Heart left ventricle (tissue), 13 donors: Measurements from ENCODE around the gene RASD2.

ENCODE experiments used
- POLR2A ChIP-seq, 2 donors: fragments of 450-650 bp; IDR thresholded peaks; one replicate each; pipeline ENCODE4 v1.6.1; 2017; ENCODE audit warnings: antibody characterized with exemption in 2 of 2, mild to moderate bottlenecking in 2 of 2, moderate library complexity in 2 of 2
- TF ChIP-seq, protein P1 (sequence below), 12 donors: fragments of 200-600 bp; sonication (generic) in 4 of 12; IDR thresholded peaks; one replicate each; pipeline versions ENCODE4 v1.5.0 to v1.8.0; 2018 to 2022; ENCODE audit warnings: antibody characterized with exemption in 12 of 12, mild to moderate bottlenecking in 5 of 12
- donor health status: ischemic (EF 13 %, LVEDD 7.1; RV severe dilation, severe dysfunction).
- donor health status: DM: no; HTN: yes; CAD: no.
- donor health status: DM: no; HTN: no; CAD: no.
- donor health status: ischemic (EF 25% LVEDD 6.9; RV normal size, moderate dysfunction).
- donor health status: ischemic (EF 25% LVEDD 5.7; RV mildly dilated, moderate dysfunction).
- donor health status: ischemic (EF 35%, LVEDD 5.7; RV mildly dilated, moderate dysfunction).
- donor health status: nonischemic (EF 11% LVEDD 7.7; RV severe dilation, severe dysfunction).
- donor health status: DM: yes; HTN: yes; CAD: no.
- donor health status: PGD.
- donor health status: ischemic (EF 29% LVEDD 5.4; RV normal size, mild dysfunction).
- donor health status: nonischemic (EF 23%, LVEDD 6.1; RV moderate dilation, normal function).

DNA sequence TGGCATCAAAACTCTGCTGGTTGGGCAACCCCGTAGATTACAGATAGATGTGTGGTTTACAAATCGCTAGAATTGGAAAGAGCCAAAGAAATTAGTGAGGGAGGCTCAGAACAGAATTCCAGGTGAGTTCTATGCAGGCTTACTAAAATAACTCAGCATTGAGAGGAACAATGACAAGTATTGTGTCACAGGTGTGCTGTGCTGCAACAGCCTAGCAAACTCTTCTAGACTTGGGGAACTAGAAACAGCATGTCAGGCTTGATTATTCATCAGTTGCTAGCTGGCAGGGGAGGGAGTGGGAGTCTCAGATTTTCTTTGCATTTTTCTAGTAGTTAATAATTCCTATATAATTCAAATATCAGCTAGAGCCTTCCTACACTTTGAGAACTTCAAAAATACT lies 26.3 kb upstream of the RASD2 start:
- TF ChIP-seq, protein P1, sequence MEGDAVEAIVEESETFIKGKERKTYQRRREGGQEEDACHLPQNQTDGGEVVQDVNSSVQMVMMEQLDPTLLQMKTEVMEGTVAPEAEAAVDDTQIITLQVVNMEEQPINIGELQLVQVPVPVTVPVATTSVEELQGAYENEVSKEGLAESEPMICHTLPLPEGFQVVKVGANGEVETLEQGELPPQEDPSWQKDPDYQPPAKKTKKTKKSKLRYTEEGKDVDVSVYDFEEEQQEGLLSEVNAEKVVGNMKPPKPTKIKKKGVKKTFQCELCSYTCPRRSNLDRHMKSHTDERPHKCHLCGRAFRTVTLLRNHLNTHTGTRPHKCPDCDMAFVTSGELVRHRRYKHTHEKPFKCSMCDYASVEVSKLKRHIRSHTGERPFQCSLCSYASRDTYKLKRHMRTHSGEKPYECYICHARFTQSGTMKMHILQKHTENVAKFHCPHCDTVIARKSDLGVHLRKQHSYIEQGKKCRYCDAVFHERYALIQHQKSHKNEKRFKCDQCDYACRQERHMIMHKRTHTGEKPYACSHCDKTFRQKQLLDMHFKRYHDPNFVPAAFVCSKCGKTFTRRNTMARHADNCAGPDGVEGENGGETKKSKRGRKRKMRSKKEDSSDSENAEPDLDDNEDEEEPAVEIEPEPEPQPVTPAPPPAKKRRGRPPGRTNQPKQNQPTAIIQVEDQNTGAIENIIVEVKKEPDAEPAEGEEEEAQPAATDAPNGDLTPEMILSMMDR (IDR thresholded peaks at IDR 0.05), result no peak
- TF ChIP-seq POLR2A (IDR thresholded peaks at IDR 0.05), result no peak
